HepG2 (cell line): Measurements from ENCODE around the gene KSR1. TPM values are rescaled to one million over a fixed set of nuclear protein-coding genes. Genes with fewer than 3 reads are reported as not detected.
A peak's percentile ranks its signal among the peaks of the same experiment; 100 is the strongest.

ENCODE experiments used
- DMAP1 ChIP-seq: IDR thresholded peaks from 2 replicates; pipeline ENCODE4 v1.6.1; 2016
- KDM5B ChIP-seq: sonication (generic); formaldehyde crosslinking; IDR thresholded peaks from 2 replicates; pipeline ENCODE4 v1.4.0; 2020; ENCODE audit warnings: missing genetic modification reagents, mild to moderate bottlenecking, borderline replicate concordance
- RARA ChIP-seq: IDR thresholded peaks from 2 replicates; pipeline ENCODE4 v1.6.1; 2016; ENCODE audit warnings: missing genetic modification reagents, missing compliant biosample characterization
- SP4 ChIP-seq: sonication (generic); formaldehyde crosslinking; IDR thresholded peaks from 2 replicates; pipeline ENCODE4 v1.8.1; 2023; ENCODE audit warnings: mild to moderate bottlenecking, missing genetic modification reagents
- TBX2 ChIP-seq: sonication (generic); formaldehyde crosslinking; IDR thresholded peaks from 2 replicates; pipeline ENCODE4 v1.5.0; 2020; ENCODE audit warnings: missing genetic modification reagents, mild to moderate bottlenecking, borderline replicate concordance
- TGIF2 ChIP-seq: IDR thresholded peaks from 2 replicates; pipeline ENCODE4 v1.6.1; 2016; ENCODE audit warnings: control low read depth, missing compliant biosample characterization
- XRCC5 ChIP-seq: fragments of 200-400 bp; formaldehyde crosslinking; optimal IDR thresholded peaks from 2 replicates; pipeline ENCODE3; 2017; ENCODE audit warnings: mild to moderate bottlenecking, low read length
- ZBTB25 ChIP-seq: IDR thresholded peaks from 2 replicates; pipeline ENCODE4 v1.6.1; 2018; ENCODE audit warnings: missing genetic modification reagents
- ZNF766 ChIP-seq: sonication (generic); formaldehyde crosslinking; IDR thresholded peaks from 2 replicates; pipeline ENCODE4 v1.5.0; 2020; ENCODE audit warnings: missing genetic modification reagents, borderline replicate concordance
- ZNF850 ChIP-seq: sonication (generic); formaldehyde crosslinking; conservative IDR thresholded peaks from 2 replicates; pipeline ENCODE4 v1.9.0; 2021; ENCODE audit warnings: mild to moderate bottlenecking, missing genetic modification reagents
- polyA plus RNA-seq, 8 experiments: library from polyadenylated mRNA; depleted of rRNA in 3 of 8; stranded (reverse) in 7 of 8; unstranded in 1 of 8; fragments of >200 nt; fragmentation: Illumina TruSeq in 4 of 8; extraction: Trizol in 4 of 8; gene quantifications; 2 replicates each; pipeline versions ENCODE4 v1.2.1 to v1.2.3, GENCODE V29; 2011 to 2016; ENCODE audit warnings: low read depth in 4 of 8, missing spikeins in 1 of 8, mixed read lengths in 1 of 8; ENCODE audit not compliant: insufficient read depth in 1 of 8
- total RNA-seq, 5 experiments: library from RNA; depleted of rRNA; stranded (reverse); fragments of >200 nt; fragmentation: Illumina TruSeq; extraction: Trizol; gene quantifications; 2 replicates each; pipeline ENCODE4 v1.2.3, GENCODE V29; 2016; ENCODE audit warnings: low read depth in 1 of 5
- TF ChIP-seq, protein P1 (sequence below): sonication (generic); formaldehyde crosslinking; IDR thresholded peaks from 2 replicates; pipeline ENCODE4 v1.4.0; 2020; ENCODE audit warnings: mild to moderate bottlenecking, missing genetic modification reagents, borderline replicate concordance
- TF ChIP-seq, protein P2 (sequence below): sonication (generic); formaldehyde crosslinking; IDR thresholded peaks from 2 replicates; pipeline ENCODE4 v1.4.0; 2020; ENCODE audit warnings: mild to moderate bottlenecking, low read depth, missing genetic modification reagents
- TF ChIP-seq, protein P3 (sequence below): sonication (generic); IDR thresholded peaks from 2 replicates; pipeline ENCODE4 v1.6.1; 2016; ENCODE audit warnings: low read depth, borderline replicate concordance

The KSR1 gene
- total and polyA plus RNA-seq, 2 of the 13 experiments (the other 11 are each of a cell fraction or from before 2014, with no cell fraction given): 10.1 to 16.6 TPM

DNA sequence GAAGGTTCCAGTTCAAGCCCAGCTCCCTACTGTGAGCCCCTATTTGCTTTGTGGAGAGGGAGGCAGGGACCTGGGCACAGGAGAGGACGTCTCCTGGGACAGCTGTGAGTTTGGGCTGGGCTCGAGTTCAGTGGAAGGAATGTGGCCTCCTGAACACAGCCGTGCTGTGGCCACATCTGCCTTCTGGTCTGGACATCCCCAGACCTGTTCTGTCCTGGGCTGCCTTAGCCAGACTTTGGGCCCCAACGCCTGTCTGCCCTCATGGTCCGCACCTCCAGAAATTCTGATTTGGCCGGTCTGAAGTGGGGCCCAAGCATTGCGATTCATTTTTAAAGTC, 114.3 kb downstream of the KSR1 start (continued):
- TF ChIP-seq, protein P1, sequence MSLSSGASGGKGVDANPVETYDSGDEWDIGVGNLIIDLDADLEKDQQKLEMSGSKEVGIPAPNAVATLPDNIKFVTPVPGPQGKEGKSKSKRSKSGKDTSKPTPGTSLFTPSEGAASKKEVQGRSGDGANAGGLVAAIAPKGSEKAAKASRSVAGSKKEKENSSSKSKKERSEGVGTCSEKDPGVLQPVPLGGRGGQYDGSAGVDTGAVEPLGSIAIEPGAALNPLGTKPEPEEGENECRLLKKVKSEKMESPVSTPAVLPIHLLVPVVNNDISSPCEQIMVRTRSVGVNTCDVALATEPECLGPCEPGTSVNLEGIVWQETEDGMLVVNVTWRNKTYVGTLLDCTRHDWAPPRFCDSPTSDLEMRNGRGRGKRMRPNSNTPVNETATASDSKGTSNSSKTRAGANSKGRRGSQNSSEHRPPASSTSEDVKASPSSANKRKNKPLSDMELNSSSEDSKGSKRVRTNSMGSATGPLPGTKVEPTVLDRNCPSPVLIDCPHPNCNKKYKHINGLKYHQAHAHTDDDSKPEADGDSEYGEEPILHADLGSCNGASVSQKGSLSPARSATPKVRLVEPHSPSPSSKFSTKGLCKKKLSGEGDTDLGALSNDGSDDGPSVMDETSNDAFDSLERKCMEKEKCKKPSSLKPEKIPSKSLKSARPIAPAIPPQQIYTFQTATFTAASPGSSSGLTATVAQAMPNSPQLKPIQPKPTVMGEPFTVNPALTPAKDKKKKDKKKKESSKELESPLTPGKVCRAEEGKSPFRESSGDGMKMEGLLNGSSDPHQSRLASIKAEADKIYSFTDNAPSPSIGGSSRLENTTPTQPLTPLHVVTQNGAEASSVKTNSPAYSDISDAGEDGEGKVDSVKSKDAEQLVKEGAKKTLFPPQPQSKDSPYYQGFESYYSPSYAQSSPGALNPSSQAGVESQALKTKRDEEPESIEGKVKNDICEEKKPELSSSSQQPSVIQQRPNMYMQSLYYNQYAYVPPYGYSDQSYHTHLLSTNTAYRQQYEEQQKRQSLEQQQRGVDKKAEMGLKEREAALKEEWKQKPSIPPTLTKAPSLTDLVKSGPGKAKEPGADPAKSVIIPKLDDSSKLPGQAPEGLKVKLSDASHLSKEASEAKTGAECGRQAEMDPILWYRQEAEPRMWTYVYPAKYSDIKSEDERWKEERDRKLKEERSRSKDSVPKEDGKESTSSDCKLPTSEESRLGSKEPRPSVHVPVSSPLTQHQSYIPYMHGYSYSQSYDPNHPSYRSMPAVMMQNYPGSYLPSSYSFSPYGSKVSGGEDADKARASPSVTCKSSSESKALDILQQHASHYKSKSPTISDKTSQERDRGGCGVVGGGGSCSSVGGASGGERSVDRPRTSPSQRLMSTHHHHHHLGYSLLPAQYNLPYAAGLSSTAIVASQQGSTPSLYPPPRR (CRISPR knock-in tag): peak; percentile 5; the same call in 1 of the 2 replicates
- TF ChIP-seq RARA (CRISPR knock-in tag): no peak
- TF ChIP-seq, protein P2, sequence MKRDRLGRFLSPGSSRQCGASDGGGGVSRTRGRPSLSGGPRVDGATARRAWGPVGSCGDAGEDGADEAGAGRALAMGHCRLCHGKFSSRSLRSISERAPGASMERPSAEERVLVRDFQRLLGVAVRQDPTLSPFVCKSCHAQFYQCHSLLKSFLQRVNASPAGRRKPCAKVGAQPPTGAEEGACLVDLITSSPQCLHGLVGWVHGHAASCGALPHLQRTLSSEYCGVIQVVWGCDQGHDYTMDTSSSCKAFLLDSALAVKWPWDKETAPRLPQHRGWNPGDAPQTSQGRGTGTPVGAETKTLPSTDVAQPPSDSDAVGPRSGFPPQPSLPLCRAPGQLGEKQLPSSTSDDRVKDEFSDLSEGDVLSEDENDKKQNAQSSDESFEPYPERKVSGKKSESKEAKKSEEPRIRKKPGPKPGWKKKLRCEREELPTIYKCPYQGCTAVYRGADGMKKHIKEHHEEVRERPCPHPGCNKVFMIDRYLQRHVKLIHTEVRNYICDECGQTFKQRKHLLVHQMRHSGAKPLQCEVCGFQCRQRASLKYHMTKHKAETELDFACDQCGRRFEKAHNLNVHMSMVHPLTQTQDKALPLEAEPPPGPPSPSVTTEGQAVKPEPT (CRISPR knock-in tag): no peak
- TF ChIP-seq ZNF850 (CRISPR knock-in tag): no peak
- TF ChIP-seq DMAP1 (CRISPR knock-in tag): 0 out of 2 replicates have a peak, but pooled peaks have one; percentile 42
- 0 out of 2 replicates have a peak, but pooled peaks have one; percentile 55 for TF ChIP-seq KDM5B
- TF ChIP-seq, protein P3, sequence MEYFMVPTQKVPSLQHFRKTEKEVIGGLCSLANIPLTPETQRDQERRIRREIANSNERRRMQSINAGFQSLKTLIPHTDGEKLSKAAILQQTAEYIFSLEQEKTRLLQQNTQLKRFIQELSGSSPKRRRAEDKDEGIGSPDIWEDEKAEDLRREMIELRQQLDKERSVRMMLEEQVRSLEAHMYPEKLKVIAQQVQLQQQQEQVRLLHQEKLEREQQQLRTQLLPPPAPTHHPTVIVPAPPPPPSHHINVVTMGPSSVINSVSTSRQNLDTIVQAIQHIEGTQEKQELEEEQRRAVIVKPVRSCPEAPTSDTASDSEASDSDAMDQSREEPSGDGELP: 0 out of 2 replicates have a peak, but pooled peaks have one; percentile 5
- 0 out of 2 replicates have a peak, but pooled peaks have one; percentile 36 for TF ChIP-seq SP4
- TF ChIP-seq ZNF766 (CRISPR knock-in tag): no peak
- peak; percentile 30; the same call in 1 of the 2 replicates for TF ChIP-seq TBX2 (CRISPR knock-in tag)
- TF ChIP-seq XRCC5: peak; percentile 38
- no peak for TF ChIP-seq ZBTB25 (CRISPR knock-in tag)
- TF ChIP-seq TGIF2 (CRISPR knock-in tag): no peak
- TF ChIP-seq, all 625 proteins: peak for 17
